K562 (cell line): ENCODE results near the gene DCAF4. TPM values are rescaled to one million over a fixed set of nuclear protein-coding genes. Genes with fewer than 3 reads are reported as not detected.

Source experiments
- polyA plus RNA-seq, 8 experiments: library from polyadenylated mRNA; depleted of rRNA in 4 of 8; stranded (reverse) in 5 of 8; unstranded in 3 of 8; fragments of >200 nt; fragmentation: Nextera tagmentation in 2 of 8; fragmentation: Illumina TruSeq in 1 of 8; extraction: Ambion mirVana in 2 of 8; extraction: Trizol in 1 of 8; gene quantifications; 2 replicates each; pipeline versions ENCODE4 v1.2.1 to v1.2.3, GENCODE V29; 2011 to 2014; ENCODE audit warnings: inconsistent platforms in 1 of 8, missing spikeins in 1 of 8
- total RNA-seq, 7 experiments: library from RNA; depleted of rRNA in 6 of 7; stranded (reverse); fragments of >200 nt in 6 of 7; fragmentation: Illumina TruSeq in 2 of 7; extraction: Trizol in 2 of 7; gene quantifications; 2 replicates each; pipeline versions ENCODE4 v1.2.1 to v1.2.3, GENCODE V29; 2011 to 2021; ENCODE audit warnings: low replicate concordance in 1 of 7
- TF ChIP-seq, protein P1 (sequence below): fragments of 200-600 bp; sonication (generic); IDR thresholded peaks from one replicate; pipeline ENCODE4 v1.6.1; 2012; ENCODE audit warnings: mild to moderate bottlenecking, low read depth, low read length, inconsistent platforms

The DCAF4 gene
- total and polyA plus RNA-seq, 9 of the 15 experiments (the other 6 are each of a cell fraction or from before 2014, with no cell fraction given), result 2.7 to 49.2 (median 22.9) TPM

DNA sequence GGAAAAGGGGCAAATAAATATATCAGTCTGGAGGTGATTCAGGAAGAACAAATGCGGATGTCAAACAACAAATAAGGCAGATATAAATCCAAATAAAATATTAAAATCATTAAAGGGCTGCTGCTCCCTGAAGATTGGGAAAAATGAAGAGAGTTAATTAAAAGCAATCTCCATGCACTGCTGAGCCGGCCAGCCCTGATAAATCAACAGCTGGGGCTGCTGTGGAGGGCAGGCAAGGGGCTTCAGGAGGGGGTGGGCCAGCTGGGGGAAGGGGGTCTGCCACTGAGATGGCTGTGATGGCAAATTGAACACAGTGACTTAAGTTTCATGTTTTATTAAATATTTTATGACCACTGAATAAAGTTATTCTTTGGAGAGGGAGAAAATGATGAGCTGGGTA is 44.7 kb upstream of the DCAF4 start (continued):
- TF ChIP-seq, protein P1, sequence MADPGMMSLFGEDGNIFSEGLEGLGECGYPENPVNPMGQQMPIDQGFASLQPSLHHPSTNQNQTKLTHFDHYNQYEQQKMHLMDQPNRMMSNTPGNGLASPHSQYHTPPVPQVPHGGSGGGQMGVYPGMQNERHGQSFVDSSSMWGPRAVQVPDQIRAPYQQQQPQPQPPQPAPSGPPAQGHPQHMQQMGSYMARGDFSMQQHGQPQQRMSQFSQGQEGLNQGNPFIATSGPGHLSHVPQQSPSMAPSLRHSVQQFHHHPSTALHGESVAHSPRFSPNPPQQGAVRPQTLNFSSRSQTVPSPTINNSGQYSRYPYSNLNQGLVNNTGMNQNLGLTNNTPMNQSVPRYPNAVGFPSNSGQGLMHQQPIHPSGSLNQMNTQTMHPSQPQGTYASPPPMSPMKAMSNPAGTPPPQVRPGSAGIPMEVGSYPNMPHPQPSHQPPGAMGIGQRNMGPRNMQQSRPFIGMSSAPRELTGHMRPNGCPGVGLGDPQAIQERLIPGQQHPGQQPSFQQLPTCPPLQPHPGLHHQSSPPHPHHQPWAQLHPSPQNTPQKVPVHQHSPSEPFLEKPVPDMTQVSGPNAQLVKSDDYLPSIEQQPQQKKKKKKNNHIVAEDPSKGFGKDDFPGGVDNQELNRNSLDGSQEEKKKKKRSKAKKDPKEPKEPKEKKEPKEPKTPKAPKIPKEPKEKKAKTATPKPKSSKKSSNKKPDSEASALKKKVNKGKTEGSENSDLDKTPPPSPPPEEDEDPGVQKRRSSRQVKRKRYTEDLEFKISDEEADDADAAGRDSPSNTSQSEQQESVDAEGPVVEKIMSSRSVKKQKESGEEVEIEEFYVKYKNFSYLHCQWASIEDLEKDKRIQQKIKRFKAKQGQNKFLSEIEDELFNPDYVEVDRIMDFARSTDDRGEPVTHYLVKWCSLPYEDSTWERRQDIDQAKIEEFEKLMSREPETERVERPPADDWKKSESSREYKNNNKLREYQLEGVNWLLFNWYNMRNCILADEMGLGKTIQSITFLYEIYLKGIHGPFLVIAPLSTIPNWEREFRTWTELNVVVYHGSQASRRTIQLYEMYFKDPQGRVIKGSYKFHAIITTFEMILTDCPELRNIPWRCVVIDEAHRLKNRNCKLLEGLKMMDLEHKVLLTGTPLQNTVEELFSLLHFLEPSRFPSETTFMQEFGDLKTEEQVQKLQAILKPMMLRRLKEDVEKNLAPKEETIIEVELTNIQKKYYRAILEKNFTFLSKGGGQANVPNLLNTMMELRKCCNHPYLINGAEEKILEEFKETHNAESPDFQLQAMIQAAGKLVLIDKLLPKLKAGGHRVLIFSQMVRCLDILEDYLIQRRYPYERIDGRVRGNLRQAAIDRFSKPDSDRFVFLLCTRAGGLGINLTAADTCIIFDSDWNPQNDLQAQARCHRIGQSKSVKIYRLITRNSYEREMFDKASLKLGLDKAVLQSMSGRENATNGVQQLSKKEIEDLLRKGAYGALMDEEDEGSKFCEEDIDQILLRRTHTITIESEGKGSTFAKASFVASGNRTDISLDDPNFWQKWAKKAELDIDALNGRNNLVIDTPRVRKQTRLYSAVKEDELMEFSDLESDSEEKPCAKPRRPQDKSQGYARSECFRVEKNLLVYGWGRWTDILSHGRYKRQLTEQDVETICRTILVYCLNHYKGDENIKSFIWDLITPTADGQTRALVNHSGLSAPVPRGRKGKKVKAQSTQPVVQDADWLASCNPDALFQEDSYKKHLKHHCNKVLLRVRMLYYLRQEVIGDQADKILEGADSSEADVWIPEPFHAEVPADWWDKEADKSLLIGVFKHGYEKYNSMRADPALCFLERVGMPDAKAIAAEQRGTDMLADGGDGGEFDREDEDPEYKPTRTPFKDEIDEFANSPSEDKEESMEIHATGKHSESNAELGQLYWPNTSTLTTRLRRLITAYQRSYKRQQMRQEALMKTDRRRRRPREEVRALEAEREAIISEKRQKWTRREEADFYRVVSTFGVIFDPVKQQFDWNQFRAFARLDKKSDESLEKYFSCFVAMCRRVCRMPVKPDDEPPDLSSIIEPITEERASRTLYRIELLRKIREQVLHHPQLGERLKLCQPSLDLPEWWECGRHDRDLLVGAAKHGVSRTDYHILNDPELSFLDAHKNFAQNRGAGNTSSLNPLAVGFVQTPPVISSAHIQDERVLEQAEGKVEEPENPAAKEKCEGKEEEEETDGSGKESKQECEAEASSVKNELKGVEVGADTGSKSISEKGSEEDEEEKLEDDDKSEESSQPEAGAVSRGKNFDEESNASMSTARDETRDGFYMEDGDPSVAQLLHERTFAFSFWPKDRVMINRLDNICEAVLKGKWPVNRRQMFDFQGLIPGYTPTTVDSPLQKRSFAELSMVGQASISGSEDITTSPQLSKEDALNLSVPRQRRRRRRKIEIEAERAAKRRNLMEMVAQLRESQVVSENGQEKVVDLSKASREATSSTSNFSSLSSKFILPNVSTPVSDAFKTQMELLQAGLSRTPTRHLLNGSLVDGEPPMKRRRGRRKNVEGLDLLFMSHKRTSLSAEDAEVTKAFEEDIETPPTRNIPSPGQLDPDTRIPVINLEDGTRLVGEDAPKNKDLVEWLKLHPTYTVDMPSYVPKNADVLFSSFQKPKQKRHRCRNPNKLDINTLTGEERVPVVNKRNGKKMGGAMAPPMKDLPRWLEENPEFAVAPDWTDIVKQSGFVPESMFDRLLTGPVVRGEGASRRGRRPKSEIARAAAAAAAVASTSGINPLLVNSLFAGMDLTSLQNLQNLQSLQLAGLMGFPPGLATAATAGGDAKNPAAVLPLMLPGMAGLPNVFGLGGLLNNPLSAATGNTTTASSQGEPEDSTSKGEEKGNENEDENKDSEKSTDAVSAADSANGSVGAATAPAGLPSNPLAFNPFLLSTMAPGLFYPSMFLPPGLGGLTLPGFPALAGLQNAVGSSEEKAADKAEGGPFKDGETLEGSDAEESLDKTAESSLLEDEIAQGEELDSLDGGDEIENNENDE, result no peak
- TF ChIP-seq, all 486 proteins: peak for 0
